K562 (cell line): Measurements from ENCODE around the gene STX1B. TPM values are rescaled to one million over a fixed set of nuclear protein-coding genes. Genes with fewer than 3 reads are reported as not detected.

Experiments used
- CC2D1A ChIP-seq: fragments of 450-650 bp; IDR thresholded peaks from 2 replicates; pipeline ENCODE4 v1.6.1; 2017; ENCODE audit warnings: mild to moderate bottlenecking
- CHD4 ChIP-seq: fragments of 200-600 bp; sonication (generic); IDR thresholded peaks from 3 replicates; pipeline ENCODE4 v1.6.1; 2012; ENCODE audit warnings: low read depth, mild to moderate bottlenecking, mixed read lengths, low read length, inconsistent platforms; ENCODE audit not compliant: insufficient read depth, insufficient replicate concordance, poor library complexity, severe bottlenecking
- DDX20 ChIP-seq: fragments of 450-650 bp; IDR thresholded peaks from 2 replicates; pipeline ENCODE4 v1.6.1; 2016; ENCODE audit warnings: missing genetic modification characterization, low read depth, mild to moderate bottlenecking, missing compliant biosample characterization, moderate library complexity
- MAFG ChIP-seq: fragments of 450-650 bp; conservative IDR thresholded peaks from 2 replicates; pipeline ENCODE4 v1.6.1; 2016; ENCODE audit warnings: missing genetic modification characterization, missing compliant biosample characterization
- MECOM ChIP-seq: fragments of 250-450 bp; sonication (Bioruptor Pico); IDR thresholded peaks from 2 replicates; pipeline ENCODE4 v1.8.0; 2022; ENCODE audit warnings: inconsistent platforms
- PPARD ChIP-seq: fragments of 250-450 bp; sonication (Bioruptor Pico); IDR thresholded peaks from 2 replicates; pipeline ENCODE4 v1.8.0; 2022; ENCODE audit warnings: inconsistent platforms, mild to moderate bottlenecking, moderate library complexity
- SLC30A9 ChIP-seq: fragments of 250-450 bp; sonication (Bioruptor Pico); IDR thresholded peaks from 2 replicates; pipeline ENCODE4 v1.8.0; 2022; ENCODE audit warnings: mild to moderate bottlenecking, moderate library complexity
- TAF15 ChIP-seq: fragments of 200-400 bp; formaldehyde crosslinking; IDR thresholded peaks from 2 replicates; pipeline ENCODE4 v1.6.1; 2017; ENCODE audit warnings: mild to moderate bottlenecking, low read depth, low read length, moderate library complexity
- ZC3H8 ChIP-seq: fragments of 450-650 bp; IDR thresholded peaks from 2 replicates; pipeline ENCODE4 v1.6.1; 2017
- ZNF146 ChIP-seq: IDR thresholded peaks from one replicate; pipeline ENCODE4 v1.6.1; 2018; ENCODE audit warnings: missing compliant biosample characterization; ENCODE audit not compliant: unreplicated experiment
- ZNF354B ChIP-seq: fragments of 250-450 bp; sonication (Bioruptor Pico); IDR thresholded peaks from 2 replicates; pipeline ENCODE4 v1.4.0; 2020
- polyA plus RNA-seq, 8 experiments: library from polyadenylated mRNA; depleted of rRNA in 4 of 8; stranded (reverse) in 5 of 8; unstranded in 3 of 8; fragments of >200 nt; fragmentation: Nextera tagmentation in 2 of 8; fragmentation: Illumina TruSeq in 1 of 8; extraction: Ambion mirVana in 2 of 8; extraction: Trizol in 1 of 8; gene quantifications; 2 replicates each; pipeline versions ENCODE4 v1.2.1 to v1.2.3, GENCODE V29; 2011 to 2014; ENCODE audit warnings: inconsistent platforms in 1 of 8, missing spikeins in 1 of 8
- total RNA-seq, 7 experiments: library from RNA; depleted of rRNA in 6 of 7; stranded (reverse); fragments of >200 nt in 6 of 7; fragmentation: Illumina TruSeq in 2 of 7; extraction: Trizol in 2 of 7; gene quantifications; 2 replicates each; pipeline versions ENCODE4 v1.2.1 to v1.2.3, GENCODE V29; 2011 to 2021; ENCODE audit warnings: low replicate concordance in 1 of 7
- TF ChIP-seq, protein P1 (sequence below): fragments of 450-650 bp; IDR thresholded peaks from 2 replicates; pipeline ENCODE4 v1.6.1; 2016; ENCODE audit warnings: antibody characterized with exemption
- TF ChIP-seq, protein P2 (sequence below): fragments of 450-650 bp; formaldehyde crosslinking; conservative IDR thresholded peaks from 2 replicates; pipeline ENCODE4 v1.4.0; 2022; ENCODE audit warnings: mild to moderate bottlenecking, missing genetic modification characterization
- TF ChIP-seq, protein P3 (sequence below): sonication (generic); formaldehyde crosslinking; IDR thresholded peaks from 2 replicates; pipeline ENCODE4 v1.8.0; 2022; ENCODE audit warnings: missing genetic modification reagents, mild to moderate bottlenecking, borderline replicate concordance
- TF ChIP-seq, protein P4 (sequence below): fragments of 450-650 bp; IDR thresholded peaks from 2 replicates; pipeline ENCODE4 v1.6.1; 2016; ENCODE audit warnings: mild to moderate bottlenecking
- TF ChIP-seq, protein P5 (sequence below): fragments of 150-350 bp; conservative IDR thresholded peaks from 2 replicates; pipeline ENCODE4 v1.6.1; 2014; ENCODE audit warnings: low read length
- TF ChIP-seq, protein P6 (sequence below): fragments of 450-650 bp; IDR thresholded peaks from 2 replicates; pipeline ENCODE4 v1.6.1; 2017; ENCODE audit warnings: antibody characterized with exemption

STX1B gene
- total and polyA plus RNA-seq, 9 of the 15 experiments (the other 6 are each of a cell fraction or from before 2014, with no cell fraction given): 0.07 to 2.5 (median 0.86) TPM

DNA sequence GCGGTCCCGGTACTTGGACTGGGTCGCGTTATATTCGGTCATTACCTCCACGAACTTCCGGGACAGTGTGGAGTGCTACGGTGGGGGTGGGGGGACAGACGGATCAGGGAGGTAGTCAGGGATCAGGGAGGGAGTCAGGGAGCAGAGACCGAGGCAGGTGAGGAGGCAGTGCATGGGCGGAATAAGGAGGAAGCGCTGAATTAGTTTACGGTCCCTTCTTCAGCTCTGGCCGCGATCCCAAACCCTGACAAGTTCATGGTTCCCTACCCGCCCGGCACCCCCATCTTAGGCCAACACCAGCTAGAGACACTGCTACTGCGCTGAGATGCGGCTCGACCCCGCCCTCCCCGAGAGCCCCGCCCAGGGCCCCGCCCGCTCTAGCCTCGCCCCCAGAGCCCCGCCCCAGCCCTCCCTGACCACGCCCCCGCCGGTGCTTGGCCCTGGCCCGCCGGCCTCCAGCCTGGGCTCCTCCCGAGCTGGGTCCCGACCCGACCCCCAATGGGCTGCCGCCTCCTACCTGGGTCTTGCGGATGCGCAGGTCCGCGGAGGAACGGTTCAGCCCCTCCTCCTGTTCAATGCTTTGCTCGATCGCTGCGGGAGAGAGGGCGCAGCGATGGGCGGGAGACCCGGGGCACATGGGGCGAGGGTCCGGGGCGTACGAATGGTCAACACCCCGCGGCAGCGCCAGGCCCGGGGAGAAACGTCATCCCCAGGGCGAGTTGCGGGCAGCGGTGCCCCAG lies 13.3 kb downstream of the STX1B start (continued):
- TF ChIP-seq, protein P1, sequence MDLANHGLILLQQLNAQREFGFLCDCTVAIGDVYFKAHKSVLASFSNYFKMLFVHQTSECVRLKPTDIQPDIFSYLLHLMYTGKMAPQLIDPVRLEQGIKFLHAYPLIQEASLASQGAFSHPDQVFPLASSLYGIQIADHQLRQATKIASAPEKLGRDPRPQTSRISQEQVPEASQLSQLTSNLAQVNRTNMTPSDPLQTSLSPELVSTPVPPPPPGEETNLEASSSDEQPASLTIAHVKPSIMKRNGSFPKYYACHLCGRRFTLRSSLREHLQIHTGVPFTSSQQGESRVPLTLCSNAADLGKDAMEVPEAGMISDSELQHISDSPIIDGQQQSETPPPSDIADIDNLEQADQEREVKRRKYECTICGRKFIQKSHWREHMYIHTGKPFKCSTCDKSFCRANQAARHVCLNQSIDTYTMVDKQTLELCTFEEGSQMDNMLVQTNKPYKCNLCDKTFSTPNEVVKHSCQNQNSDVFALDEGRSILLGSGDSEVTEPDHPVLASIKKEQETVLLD: peak; percentile 57; the same call in 1 of the 2 replicates
- TF ChIP-seq ZNF146 (CRISPR knock-in tag) (no peak), TAF15 (no peak), SLC30A9 (no peak), DDX20 (tag) (no peak), ZNF354B (no peak), MAFG (tag) (no peak), MECOM (CRISPR knock-in tag) (no peak), ZC3H8 (no peak), CC2D1A (no peak), CHD4 (no peak), PPARD (CRISPR knock-in tag) (no peak)
- TF ChIP-seq, protein P2, sequence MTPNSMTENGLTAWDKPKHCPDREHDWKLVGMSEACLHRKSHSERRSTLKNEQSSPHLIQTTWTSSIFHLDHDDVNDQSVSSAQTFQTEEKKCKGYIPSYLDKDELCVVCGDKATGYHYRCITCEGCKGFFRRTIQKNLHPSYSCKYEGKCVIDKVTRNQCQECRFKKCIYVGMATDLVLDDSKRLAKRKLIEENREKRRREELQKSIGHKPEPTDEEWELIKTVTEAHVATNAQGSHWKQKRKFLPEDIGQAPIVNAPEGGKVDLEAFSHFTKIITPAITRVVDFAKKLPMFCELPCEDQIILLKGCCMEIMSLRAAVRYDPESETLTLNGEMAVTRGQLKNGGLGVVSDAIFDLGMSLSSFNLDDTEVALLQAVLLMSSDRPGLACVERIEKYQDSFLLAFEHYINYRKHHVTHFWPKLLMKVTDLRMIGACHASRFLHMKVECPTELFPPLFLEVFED (CRISPR knock-in tag): 0 out of 2 replicates have a peak, but pooled peaks have one; percentile 34
- TF ChIP-seq, protein P3, sequence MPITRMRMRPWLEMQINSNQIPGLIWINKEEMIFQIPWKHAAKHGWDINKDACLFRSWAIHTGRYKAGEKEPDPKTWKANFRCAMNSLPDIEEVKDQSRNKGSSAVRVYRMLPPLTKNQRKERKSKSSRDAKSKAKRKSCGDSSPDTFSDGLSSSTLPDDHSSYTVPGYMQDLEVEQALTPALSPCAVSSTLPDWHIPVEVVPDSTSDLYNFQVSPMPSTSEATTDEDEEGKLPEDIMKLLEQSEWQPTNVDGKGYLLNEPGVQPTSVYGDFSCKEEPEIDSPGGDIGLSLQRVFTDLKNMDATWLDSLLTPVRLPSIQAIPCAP (CRISPR knock-in tag): no peak
- TF ChIP-seq, protein P4, sequence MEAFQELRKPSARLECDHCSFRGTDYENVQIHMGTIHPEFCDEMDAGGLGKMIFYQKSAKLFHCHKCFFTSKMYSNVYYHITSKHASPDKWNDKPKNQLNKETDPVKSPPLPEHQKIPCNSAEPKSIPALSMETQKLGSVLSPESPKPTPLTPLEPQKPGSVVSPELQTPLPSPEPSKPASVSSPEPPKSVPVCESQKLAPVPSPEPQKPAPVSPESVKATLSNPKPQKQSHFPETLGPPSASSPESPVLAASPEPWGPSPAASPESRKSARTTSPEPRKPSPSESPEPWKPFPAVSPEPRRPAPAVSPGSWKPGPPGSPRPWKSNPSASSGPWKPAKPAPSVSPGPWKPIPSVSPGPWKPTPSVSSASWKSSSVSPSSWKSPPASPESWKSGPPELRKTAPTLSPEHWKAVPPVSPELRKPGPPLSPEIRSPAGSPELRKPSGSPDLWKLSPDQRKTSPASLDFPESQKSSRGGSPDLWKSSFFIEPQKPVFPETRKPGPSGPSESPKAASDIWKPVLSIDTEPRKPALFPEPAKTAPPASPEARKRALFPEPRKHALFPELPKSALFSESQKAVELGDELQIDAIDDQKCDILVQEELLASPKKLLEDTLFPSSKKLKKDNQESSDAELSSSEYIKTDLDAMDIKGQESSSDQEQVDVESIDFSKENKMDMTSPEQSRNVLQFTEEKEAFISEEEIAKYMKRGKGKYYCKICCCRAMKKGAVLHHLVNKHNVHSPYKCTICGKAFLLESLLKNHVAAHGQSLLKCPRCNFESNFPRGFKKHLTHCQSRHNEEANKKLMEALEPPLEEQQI: no peak
- TF ChIP-seq, protein P5, sequence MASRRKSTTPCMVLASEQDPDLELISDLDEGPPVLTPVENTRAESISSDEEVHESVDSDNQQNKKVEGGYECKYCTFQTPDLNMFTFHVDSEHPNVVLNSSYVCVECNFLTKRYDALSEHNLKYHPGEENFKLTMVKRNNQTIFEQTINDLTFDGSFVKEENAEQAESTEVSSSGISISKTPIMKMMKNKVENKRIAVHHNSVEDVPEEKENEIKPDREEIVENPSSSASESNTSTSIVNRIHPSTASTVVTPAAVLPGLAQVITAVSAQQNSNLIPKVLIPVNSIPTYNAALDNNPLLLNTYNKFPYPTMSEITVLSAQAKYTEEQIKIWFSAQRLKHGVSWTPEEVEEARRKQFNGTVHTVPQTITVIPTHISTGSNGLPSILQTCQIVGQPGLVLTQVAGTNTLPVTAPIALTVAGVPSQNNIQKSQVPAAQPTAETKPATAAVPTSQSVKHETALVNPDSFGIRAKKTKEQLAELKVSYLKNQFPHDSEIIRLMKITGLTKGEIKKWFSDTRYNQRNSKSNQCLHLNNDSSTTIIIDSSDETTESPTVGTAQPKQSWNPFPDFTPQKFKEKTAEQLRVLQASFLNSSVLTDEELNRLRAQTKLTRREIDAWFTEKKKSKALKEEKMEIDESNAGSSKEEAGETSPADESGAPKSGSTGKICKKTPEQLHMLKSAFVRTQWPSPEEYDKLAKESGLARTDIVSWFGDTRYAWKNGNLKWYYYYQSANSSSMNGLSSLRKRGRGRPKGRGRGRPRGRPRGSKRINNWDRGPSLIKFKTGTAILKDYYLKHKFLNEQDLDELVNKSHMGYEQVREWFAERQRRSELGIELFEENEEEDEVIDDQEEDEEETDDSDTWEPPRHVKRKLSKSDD: no peak
- TF ChIP-seq, protein P6, sequence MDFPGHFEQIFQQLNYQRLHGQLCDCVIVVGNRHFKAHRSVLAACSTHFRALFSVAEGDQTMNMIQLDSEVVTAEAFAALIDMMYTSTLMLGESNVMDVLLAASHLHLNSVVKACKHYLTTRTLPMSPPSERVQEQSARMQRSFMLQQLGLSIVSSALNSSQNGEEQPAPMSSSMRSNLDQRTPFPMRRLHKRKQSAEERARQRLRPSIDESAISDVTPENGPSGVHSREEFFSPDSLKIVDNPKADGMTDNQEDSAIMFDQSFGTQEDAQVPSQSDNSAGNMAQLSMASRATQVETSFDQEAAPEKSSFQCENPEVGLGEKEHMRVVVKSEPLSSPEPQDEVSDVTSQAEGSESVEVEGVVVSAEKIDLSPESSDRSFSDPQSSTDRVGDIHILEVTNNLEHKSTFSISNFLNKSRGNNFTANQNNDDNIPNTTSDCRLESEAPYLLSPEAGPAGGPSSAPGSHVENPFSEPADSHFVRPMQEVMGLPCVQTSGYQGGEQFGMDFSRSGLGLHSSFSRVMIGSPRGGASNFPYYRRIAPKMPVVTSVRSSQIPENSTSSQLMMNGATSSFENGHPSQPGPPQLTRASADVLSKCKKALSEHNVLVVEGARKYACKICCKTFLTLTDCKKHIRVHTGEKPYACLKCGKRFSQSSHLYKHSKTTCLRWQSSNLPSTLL: no peak
